Measurements from ENCODE around the gene ST8SIA5. TPM values are rescaled to one million over a fixed set of nuclear protein-coding genes. Genes with fewer than 3 reads are reported as not detected.

The ST8SIA5 gene
- total RNA-seq, 1 experiment from 2014 or later: 5.4 TPM

GRCh38 chr18:46789088-46789487, 32.2 kb upstream of the ST8SIA5 start (continued):
- TF ChIP-seq MXD4 (CRISPR knock-in tag; IDR thresholded peaks at IDR 0.05; ENCODE audit: borderline replicate concordance) (no peak), TEAD1 (CRISPR knock-in tag; IDR thresholded peaks at IDR 0.05) (no peak)

DNA sequence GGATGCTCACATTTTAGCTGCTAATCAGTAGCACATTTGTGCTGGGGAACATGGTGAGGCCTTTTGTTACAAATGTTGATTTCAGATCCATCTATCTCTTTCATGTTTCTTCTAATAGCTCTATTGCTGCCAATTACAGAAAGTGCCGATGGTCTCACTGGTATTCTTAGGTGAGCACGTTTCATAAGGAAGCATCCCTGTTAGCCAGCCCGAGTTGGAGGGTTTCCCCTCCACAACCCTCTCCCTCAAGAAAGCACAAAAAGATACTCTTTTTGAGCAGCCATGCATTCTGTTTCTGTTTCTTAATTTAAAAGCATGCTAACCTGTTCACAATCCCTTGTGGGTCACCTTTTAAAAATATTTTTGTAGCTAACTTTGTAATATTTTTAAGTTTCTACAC, 30.8 kb upstream of the ST8SIA5 start:
- no peak for ATAC-seq
- Mint-ChIP-seq H3K27ac (no peak overlapping the region), H3K4me1 (0 out of 2 replicates have a peak, but pooled peaks cover 3% of the 10 kb centered on the region), H3K36me3 (peaks cover 17% of the 10 kb centered on the region), H3K27me3 (ENCODE audit: low read depth) (no peaks in the 10 kb centered on the region), H3K4me3 (no peak overlapping the region), H3K9me3 (peaks cover 28% of the 10 kb centered on the region)
- no peak for DNase-seq (ENCODE audit: low spot score)
- TF ChIP-seq, protein P1, sequence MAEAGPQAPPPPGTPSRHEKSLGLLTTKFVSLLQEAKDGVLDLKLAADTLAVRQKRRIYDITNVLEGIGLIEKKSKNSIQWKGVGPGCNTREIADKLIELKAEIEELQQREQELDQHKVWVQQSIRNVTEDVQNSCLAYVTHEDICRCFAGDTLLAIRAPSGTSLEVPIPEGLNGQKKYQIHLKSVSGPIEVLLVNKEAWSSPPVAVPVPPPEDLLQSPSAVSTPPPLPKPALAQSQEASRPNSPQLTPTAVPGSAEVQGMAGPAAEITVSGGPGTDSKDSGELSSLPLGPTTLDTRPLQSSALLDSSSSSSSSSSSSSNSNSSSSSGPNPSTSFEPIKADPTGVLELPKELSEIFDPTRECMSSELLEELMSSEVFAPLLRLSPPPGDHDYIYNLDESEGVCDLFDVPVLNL (CRISPR knock-in tag; IDR thresholded peaks at IDR 0.05; ENCODE audit: borderline replicate concordance, low read depth): no peak
- TF ChIP-seq TCF7 (CRISPR knock-in tag; IDR thresholded peaks at IDR 0.05; ENCODE audit: low read depth): no peak
- TF ChIP-seq HMGA2 (CRISPR knock-in tag; IDR thresholded peaks at IDR 0.05): no peak
- no peak for TF ChIP-seq NFATC4 (CRISPR knock-in tag; IDR thresholded peaks at IDR 0.05)
- TF ChIP-seq JUN (CRISPR knock-in tag; IDR thresholded peaks at IDR 0.05): no peak
- TF ChIP-seq NR3C1 (CRISPR knock-in tag; conservative IDR thresholded peaks at IDR 0.05; ENCODE audit: low read depth): no peak
- TF ChIP-seq ERG (CRISPR knock-in tag; IDR thresholded peaks at IDR 0.05): no peak
- ChIA-PET POLR2A (no interaction called here), CTCF (no interaction called here)

DNA sequence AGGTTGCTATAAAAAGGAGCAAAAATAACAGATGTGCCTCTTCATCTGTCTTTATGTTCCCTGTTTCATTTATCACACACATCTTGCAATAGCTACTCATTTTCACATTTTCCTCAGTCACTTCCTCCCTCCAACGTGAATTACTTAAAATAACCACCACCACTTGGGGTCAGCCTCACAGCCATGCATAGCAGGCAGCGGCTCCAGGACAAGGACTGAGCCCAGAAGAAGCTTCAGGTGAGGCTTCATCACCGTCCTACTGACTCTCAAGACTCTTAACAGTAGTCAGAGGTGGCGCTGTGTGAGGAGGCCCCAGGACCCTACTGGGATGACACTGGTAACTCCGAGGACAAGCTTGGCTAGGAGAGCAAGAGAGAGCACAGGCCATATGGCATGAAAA, 15.5 kb upstream of the ST8SIA5 start:
- no peak overlapping the region for H3K4me3 Mint-ChIP-seq
- CTCF ChIA-PET: interaction anchor here (1.4 to 4.7 kb wide), 4 partner anchors 16 to 114 kb away, joined by 3 to 23 read pairs (median 10); partner anchors contain the start of genes LOXHD1 and ST8SIA5

More for the DNA sequence above, 15.5 kb upstream of the ST8SIA5 start:
- Mint-ChIP-seq H3K27me3 (ENCODE audit: low read depth) (peaks cover 3% of the 10 kb centered on the region; the same call in 1 of the 2 replicates), H3K4me1 (peaks cover 42% of the 10 kb centered on the region), H3K9me3 (peaks cover 5% of the 10 kb centered on the region), H3K36me3 (no peaks in the 10 kb centered on the region), H3K27ac (no peak overlapping the region)
- POLR2A ChIA-PET: interaction anchor here (1.1 kb wide), 1 partner anchor 10 kb away, joined by 3 read pairs; no protein-coding TSS in a partner anchor
- ATAC-seq (peak; percentile 77), DNase-seq (ENCODE audit: low spot score) (no peak)
- TF ChIP-seq CREM (CRISPR knock-in tag; IDR thresholded peaks at IDR 0.05): no peak
- TF ChIP-seq, protein P2, sequence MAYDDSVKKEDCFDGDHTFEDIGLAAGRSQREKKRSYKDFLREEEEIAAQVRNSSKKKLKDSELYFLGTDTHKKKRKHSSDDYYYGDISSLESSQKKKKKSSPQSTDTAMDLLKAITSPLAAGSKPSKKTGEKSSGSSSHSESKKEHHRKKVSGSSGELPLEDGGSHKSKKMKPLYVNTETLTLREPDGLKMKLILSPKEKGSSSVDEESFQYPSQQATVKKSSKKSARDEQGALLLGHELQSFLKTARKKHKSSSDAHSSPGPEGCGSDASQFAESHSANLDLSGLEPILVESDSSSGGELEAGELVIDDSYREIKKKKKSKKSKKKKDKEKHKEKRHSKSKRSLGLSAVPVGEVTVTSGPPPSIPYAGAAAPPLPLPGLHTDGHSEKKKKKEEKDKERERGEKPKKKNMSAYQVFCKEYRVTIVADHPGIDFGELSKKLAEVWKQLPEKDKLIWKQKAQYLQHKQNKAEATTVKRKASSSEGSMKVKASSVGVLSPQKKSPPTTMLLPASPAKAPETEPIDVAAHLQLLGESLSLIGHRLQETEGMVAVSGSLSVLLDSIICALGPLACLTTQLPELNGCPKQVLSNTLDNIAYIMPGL (CRISPR knock-in tag; IDR thresholded peaks at IDR 0.05): no peak
- no peak for TF ChIP-seq ZNF512 (CRISPR knock-in tag; IDR thresholded peaks at IDR 0.05; ENCODE audit: borderline replicate concordance)
- TF ChIP-seq, protein P3, sequence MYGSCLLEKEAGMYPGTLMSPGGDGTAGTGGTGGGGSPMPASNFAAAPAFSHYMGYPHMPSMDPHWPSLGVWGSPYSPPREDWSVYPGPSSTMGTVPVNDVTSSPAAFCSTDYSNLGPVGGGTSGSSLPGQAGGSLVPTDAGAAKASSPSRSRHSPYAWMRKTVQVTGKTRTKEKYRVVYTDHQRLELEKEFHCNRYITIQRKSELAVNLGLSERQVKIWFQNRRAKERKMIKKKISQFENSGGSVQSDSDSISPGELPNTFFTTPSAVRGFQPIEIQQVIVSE (CRISPR knock-in tag; IDR thresholded peaks at IDR 0.05; ENCODE audit: borderline replicate concordance): no peak
- no peak for TF ChIP-seq ZNF232 (CRISPR knock-in tag; IDR thresholded peaks at IDR 0.05)
- no peak for TF ChIP-seq TEAD1 (CRISPR knock-in tag; IDR thresholded peaks at IDR 0.05)
- no peak for TF ChIP-seq IRF2 (CRISPR knock-in tag; IDR thresholded peaks at IDR 0.05; ENCODE audit: borderline replicate concordance, low read depth)
- TF ChIP-seq NR2C2 (CRISPR knock-in tag; IDR thresholded peaks at IDR 0.05): no peak
- no peak for TF ChIP-seq OVOL2 (CRISPR knock-in tag; IDR thresholded peaks at IDR 0.05; ENCODE audit: borderline replicate concordance)
- no peak for TF ChIP-seq FOXK1 (CRISPR knock-in tag; IDR thresholded peaks at IDR 0.05)
- TF ChIP-seq, protein P4, sequence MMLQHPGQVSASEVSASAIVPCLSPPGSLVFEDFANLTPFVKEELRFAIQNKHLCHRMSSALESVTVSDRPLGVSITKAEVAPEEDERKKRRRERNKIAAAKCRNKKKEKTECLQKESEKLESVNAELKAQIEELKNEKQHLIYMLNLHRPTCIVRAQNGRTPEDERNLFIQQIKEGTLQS (CRISPR knock-in tag; conservative IDR thresholded peaks at IDR 0.05): no peak
